H1 (cell line): ENCODE data around the gene C20orf202.

Experiments used
- EZH2 ChIP-seq: fragments of 200-600 bp; sonication (generic); IDR thresholded peaks from 2 replicates; pipeline ENCODE4 v1.7.1; 2012; ENCODE audit warnings: low read depth, mild to moderate bottlenecking, moderate library complexity, low read length, inconsistent platforms; ENCODE audit not compliant: severe bottlenecking
- POLR2A ChIP-seq, 2 experiments: IDR thresholded peaks; 1 replicate in 1 of 2; 2 replicates in 1 of 2; pipeline ENCODE4 v1.6.1; 2011; ENCODE audit warnings: low read depth in 2 of 2, low read length in 2 of 2, mild to moderate bottlenecking in 2 of 2; ENCODE audit errors: control extremely low read depth in 1 of 2
- TF ChIP-seq, protein P1 (sequence below), 3 experiments: IDR thresholded peaks; 1 replicate in 2 of 3; 2 replicates in 1 of 3; pipeline versions ENCODE4 v1.5.1 to v1.6.1; 2011; ENCODE audit warnings: low read length in 3 of 3, mild to moderate bottlenecking in 3 of 3, inconsistent platforms in 2 of 3, low read depth in 1 of 3, moderate library complexity in 1 of 3; ENCODE audit not compliant: insufficient read depth in 1 of 3; ENCODE audit errors: control extremely low read depth in 1 of 3
- TF ChIP-seq, protein P2 (sequence below): IDR thresholded peaks from 2 replicates; pipeline ENCODE4 v1.6.1; 2012; ENCODE audit warnings: inconsistent platforms

GRCh38 chr20:1225783-1226654, 22.8 kb downstream of the C20orf202 start, which contains the start of gene RAD21L1:
- TF ChIP-seq, protein P1, sequence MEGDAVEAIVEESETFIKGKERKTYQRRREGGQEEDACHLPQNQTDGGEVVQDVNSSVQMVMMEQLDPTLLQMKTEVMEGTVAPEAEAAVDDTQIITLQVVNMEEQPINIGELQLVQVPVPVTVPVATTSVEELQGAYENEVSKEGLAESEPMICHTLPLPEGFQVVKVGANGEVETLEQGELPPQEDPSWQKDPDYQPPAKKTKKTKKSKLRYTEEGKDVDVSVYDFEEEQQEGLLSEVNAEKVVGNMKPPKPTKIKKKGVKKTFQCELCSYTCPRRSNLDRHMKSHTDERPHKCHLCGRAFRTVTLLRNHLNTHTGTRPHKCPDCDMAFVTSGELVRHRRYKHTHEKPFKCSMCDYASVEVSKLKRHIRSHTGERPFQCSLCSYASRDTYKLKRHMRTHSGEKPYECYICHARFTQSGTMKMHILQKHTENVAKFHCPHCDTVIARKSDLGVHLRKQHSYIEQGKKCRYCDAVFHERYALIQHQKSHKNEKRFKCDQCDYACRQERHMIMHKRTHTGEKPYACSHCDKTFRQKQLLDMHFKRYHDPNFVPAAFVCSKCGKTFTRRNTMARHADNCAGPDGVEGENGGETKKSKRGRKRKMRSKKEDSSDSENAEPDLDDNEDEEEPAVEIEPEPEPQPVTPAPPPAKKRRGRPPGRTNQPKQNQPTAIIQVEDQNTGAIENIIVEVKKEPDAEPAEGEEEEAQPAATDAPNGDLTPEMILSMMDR (IDR thresholded peaks at IDR 0.05; ENCODE audit: control extremely low read depth in 1 of 3, insufficient read depth in 1 of 3, low read depth in 1 of 3, low read length in 3 of 3) = no peak
- TF ChIP-seq EZH2 (no peak), POLR2A (IDR thresholded peaks at IDR 0.05; ENCODE audit: control extremely low read depth in 1 of 2, low read depth in 2 of 2, low read length in 2 of 2) (peak; percentile 55 to 57)
- TF ChIP-seq, protein P2, sequence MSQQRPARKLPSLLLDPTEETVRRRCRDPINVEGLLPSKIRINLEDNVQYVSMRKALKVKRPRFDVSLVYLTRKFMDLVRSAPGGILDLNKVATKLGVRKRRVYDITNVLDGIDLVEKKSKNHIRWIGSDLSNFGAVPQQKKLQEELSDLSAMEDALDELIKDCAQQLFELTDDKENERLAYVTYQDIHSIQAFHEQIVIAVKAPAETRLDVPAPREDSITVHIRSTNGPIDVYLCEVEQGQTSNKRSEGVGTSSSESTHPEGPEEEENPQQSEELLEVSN = peak; percentile 82
